Measurements from ENCODE around the gene CNIH1. TPM values are rescaled to one million over a fixed set of nuclear protein-coding genes. Genes with fewer than 3 reads are reported as not detected.
"Not testable (repeated sequence)": the region's sequence is repeated elsewhere in the genome, so short reads cannot be mapped to it uniquely, and the experiment has no call there.

CNIH1 gene
- total and polyA plus RNA-seq, 8 donors = 4.7 to 78.5 (median 34.6) TPM

GRCh38 chr14:54420478-54421142, 20.6 kb downstream of the CNIH1 start:
- H3K4me1 ChIP-seq = peaks cover 0 to 6% (median 0%) of the 10 kb centered on the region in 4 donors
- H3K27me3 ChIP-seq = no peaks in the 10 kb centered on the region
- 43 to 52% (median 50%) methylated on average over 7 of the region's 7 CpGs for WGBS, 5 donors
- intact Hi-C loops (cut with DNase I; ENCODE audit: low total_unique reads) = no loop called here
- H3K9me3 ChIP-seq = no peaks in the 10 kb centered on the region
- peaks cover 0 to 17% (median 7%) of the 10 kb centered on the region in 4 donors for H3K36me3 ChIP-seq
- peak in 1 of 2 donors; percentile 69 for DNase-seq
- TF ChIP-seq EP300 (IDR thresholded peaks at IDR 0.05) (no peak), POLR2AphosphoS5 (IDR thresholded peaks at IDR 0.05) (no peak), CTCF (IDR thresholded peaks at IDR 0.05) (peak in 3 of 7 experiments; percentile 29 to 49 (median 34)), POLR2A (IDR thresholded peaks at IDR 0.05) (no peak)
- no peak overlapping the region for H3K4me3 ChIP-seq
- no peak overlapping the region for H3K27ac ChIP-seq

GRCh38 chr14:54411371-54411770, 29.8 kb downstream of the CNIH1 start:
- Histone ChIP-seq H3K27me3 (no peaks in the 10 kb centered on the region), H3K4me1 (no peaks in the 10 kb centered on the region), H3K27ac (no peak overlapping the region), H3K4me3 (no peak overlapping the region), H3K36me3 (peaks cover 0 to 26% (median 0%) of the 10 kb centered on the region in 4 donors), H3K9me3 (no peaks in the 10 kb centered on the region)
- no peak for DNase-seq
- intact Hi-C loops (cut with DNase I; ENCODE audit: low total_unique reads) = no loop called here
- WGBS, 5 donors = 94 to 97% (median 96%) methylated on average over 3 of the region's 3 CpGs
- no peak for TF ChIP-seq CTCF (IDR thresholded peaks at IDR 0.05)

- H3K4me3 ChIP-seq = no peak overlapping the region
- peaks cover 0 to 26% (median 0%) of the 10 kb centered on the region in 4 donors for H3K36me3 ChIP-seq
- intact Hi-C loops (cut with DNase I; ENCODE audit: low total_unique reads) = no loop called here
- H3K27ac ChIP-seq = no peak overlapping the region
- no peaks in the 10 kb centered on the region for H3K9me3 ChIP-seq
- H3K27me3 ChIP-seq = no peaks in the 10 kb centered on the region
- 92 to 100% (median 100%) methylated on average over 1 of the region's 1 CpG for WGBS, 5 donors
- DNase-seq = no peak
- no peak for TF ChIP-seq EP300 (IDR thresholded peaks at IDR 0.05)
- no peak for TF ChIP-seq POLR2A (IDR thresholded peaks at IDR 0.05)
- TF ChIP-seq CTCF (IDR thresholded peaks at IDR 0.05) = no peak
- no peak for TF ChIP-seq POLR2AphosphoS5 (IDR thresholded peaks at IDR 0.05)
- no peaks in the 10 kb centered on the region for H3K4me1 ChIP-seq
These were observed 31.0 kb downstream of the CNIH1 start for GRCh38 chr14:54410215-54410614.

GRCh38 chr14:54403401-54404005, 37.7 kb downstream of the CNIH1 start:
- H3K27me3 ChIP-seq; H3K4me3 ChIP-seq; DNase-seq; H3K9me3 ChIP-seq; H3K4me1 ChIP-seq; H3K27ac ChIP-seq; intact Hi-C loops (cut with DNase I; ENCODE audit: low total_unique reads): not testable (repeated sequence)
- WGBS, 5 donors = 81 to 92% (median 88%) methylated on average over 6 of the region's 6 CpGs
- H3K36me3 ChIP-seq = peaks cover 0 to 12% (median 0%) of the 10 kb centered on the region in 4 donors

- H3K4me3 ChIP-seq = no peak overlapping the region
- no peaks in the 10 kb centered on the region for H3K36me3 ChIP-seq
- H3K27me3 ChIP-seq = no peaks in the 10 kb centered on the region
- H3K27ac ChIP-seq = no peak overlapping the region
- H3K9me3 ChIP-seq = no peaks in the 10 kb centered on the region
- peaks cover 5 to 24% (median 13%) of the 10 kb centered on the region in 4 donors for H3K4me1 ChIP-seq
- DNase-seq = no peak
- intact Hi-C loops (cut with DNase I; ENCODE audit: low total_unique reads) = no loop called here
- TF ChIP-seq POLR2AphosphoS5 (IDR thresholded peaks at IDR 0.05) = no peak
- TF ChIP-seq POLR2A (IDR thresholded peaks at IDR 0.05) = no peak
- TF ChIP-seq CTCF (IDR thresholded peaks at IDR 0.05) = no peak
- no peak for TF ChIP-seq EP300 (IDR thresholded peaks at IDR 0.05)
- WGBS, 5 donors = 82 to 87% (median 87%) methylated on average over 2 of the region's 2 CpGs
These were observed 41.6 kb downstream of the CNIH1 start for GRCh38 chr14:54399560-54399959.
